Mesothelial cell of epicardium (in vitro differentiated cells): ENCODE measurements around the gene TFR2. TPM values are rescaled to one million over a fixed set of nuclear protein-coding genes. Genes with fewer than 3 reads are reported as not detected.
A peak's percentile ranks its signal among the peaks of the same experiment; 100 is the strongest.

Source experiments
- DNase-seq, 2 experiments: peaks; one replicate each; pipeline ENCODE4 v3.0.0; 2021; ENCODE audit warnings: low spot score in 2 of 2; ENCODE audit not compliant: unreplicated experiment in 2 of 2
- H3K27ac Mint-ChIP-seq: 2 replicates; pipeline ENCODE4 v1.8.0; 2021; ENCODE audit warnings: mixed read lengths
- H3K27me3 Mint-ChIP-seq: 2 replicates; pipeline ENCODE4 v1.8.0; 2021; ENCODE audit warnings: low read depth, mixed read lengths
- H3K36me3 Mint-ChIP-seq: 2 replicates; pipeline ENCODE4 v1.8.0; 2021; ENCODE audit warnings: mixed read lengths
- H3K4me1 Mint-ChIP-seq: 2 replicates; pipeline ENCODE4 v1.8.0; 2021; ENCODE audit warnings: mixed read lengths
- H3K4me3 Mint-ChIP-seq: 2 replicates; pipeline ENCODE4 v1.8.0; 2021; ENCODE audit warnings: mild to moderate bottlenecking, moderate library complexity, mixed read lengths
- H3K9me3 Mint-ChIP-seq: 2 replicates; pipeline ENCODE4 v1.8.0; 2021; ENCODE audit warnings: mixed read lengths
- total RNA-seq: library from RNA; stranded (reverse); gene quantifications from 3 replicates; pipeline ENCODE4 v1.2.1, GENCODE V29; 2021
- TF ChIP-seq, protein P1 (sequence below): fragments of 200-600 bp; sonication (generic); IDR thresholded peaks from one replicate; pipeline ENCODE4 v1.5.0; 2021; ENCODE audit warnings: antibody characterized with exemption; ENCODE audit not compliant: unreplicated experiment

TFR2 gene
- total RNA-seq, 1 donor from 2014 or later = 0.54 TPM

GRCh38 chr7:100676501-100677306 is 35.4 kb upstream of the TFR2 start:
- H3K27ac Mint-ChIP-seq = peak overlapping the region; percentile 91
- H3K4me1 Mint-ChIP-seq = peaks cover 22% of the 10 kb centered on the region
- H3K9me3 Mint-ChIP-seq = no peaks in the 10 kb centered on the region
- no peak for DNase-seq
- peaks cover 2% of the 10 kb centered on the region for H3K27me3 Mint-ChIP-seq
- TF ChIP-seq, protein P1, sequence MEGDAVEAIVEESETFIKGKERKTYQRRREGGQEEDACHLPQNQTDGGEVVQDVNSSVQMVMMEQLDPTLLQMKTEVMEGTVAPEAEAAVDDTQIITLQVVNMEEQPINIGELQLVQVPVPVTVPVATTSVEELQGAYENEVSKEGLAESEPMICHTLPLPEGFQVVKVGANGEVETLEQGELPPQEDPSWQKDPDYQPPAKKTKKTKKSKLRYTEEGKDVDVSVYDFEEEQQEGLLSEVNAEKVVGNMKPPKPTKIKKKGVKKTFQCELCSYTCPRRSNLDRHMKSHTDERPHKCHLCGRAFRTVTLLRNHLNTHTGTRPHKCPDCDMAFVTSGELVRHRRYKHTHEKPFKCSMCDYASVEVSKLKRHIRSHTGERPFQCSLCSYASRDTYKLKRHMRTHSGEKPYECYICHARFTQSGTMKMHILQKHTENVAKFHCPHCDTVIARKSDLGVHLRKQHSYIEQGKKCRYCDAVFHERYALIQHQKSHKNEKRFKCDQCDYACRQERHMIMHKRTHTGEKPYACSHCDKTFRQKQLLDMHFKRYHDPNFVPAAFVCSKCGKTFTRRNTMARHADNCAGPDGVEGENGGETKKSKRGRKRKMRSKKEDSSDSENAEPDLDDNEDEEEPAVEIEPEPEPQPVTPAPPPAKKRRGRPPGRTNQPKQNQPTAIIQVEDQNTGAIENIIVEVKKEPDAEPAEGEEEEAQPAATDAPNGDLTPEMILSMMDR = no peak
- H3K4me3 Mint-ChIP-seq = peak overlapping the region; percentile 68
- H3K36me3 Mint-ChIP-seq = peaks cover 9% of the 10 kb centered on the region

GRCh38 chr7:100675581-100676350 is 34.4 kb upstream of the TFR2 start:
- Mint-ChIP-seq H3K9me3 (no peaks in the 10 kb centered on the region), H3K27ac (peak overlapping the region; percentile 91), H3K27me3 (peaks cover 6% of the 10 kb centered on the region), H3K36me3 (peaks cover 9% of the 10 kb centered on the region), H3K4me3 (peak overlapping the region; percentile 75), H3K4me1 (peaks cover 22% of the 10 kb centered on the region)
- peak; percentile 59 to 76 for DNase-seq
- TF ChIP-seq, protein P1 = no peak

- Mint-ChIP-seq H3K4me3 (peak overlapping the region; percentile 95), H3K36me3 (peaks cover 9% of the 10 kb centered on the region), H3K9me3 (no peaks in the 10 kb centered on the region), H3K4me1 (peaks cover 20% of the 10 kb centered on the region), H3K27ac (no peak overlapping the region), H3K27me3 (peaks cover 9% of the 10 kb centered on the region)
- TF ChIP-seq, protein P1 = no peak
- DNase-seq = peak in 1 of 2 experiments; percentile 60
These were observed 33.7 kb upstream of the TFR2 start for GRCh38 chr7:100675105-100675451.

- peaks cover 13% of the 10 kb centered on the region for H3K27me3 Mint-ChIP-seq
- no peaks in the 10 kb centered on the region for H3K9me3 Mint-ChIP-seq
- H3K4me1 Mint-ChIP-seq = peaks cover 20% of the 10 kb centered on the region
- TF ChIP-seq, protein P1 = no peak
- peak overlapping the region; percentile 97 for H3K27ac Mint-ChIP-seq
- peak in 1 of 2 experiments; percentile 54 for DNase-seq
- peaks cover 9% of the 10 kb centered on the region for H3K36me3 Mint-ChIP-seq
- H3K4me3 Mint-ChIP-seq = peak overlapping the region; percentile 95
These were observed 33.2 kb upstream of the TFR2 start for GRCh38 chr7:100674411-100675104.

GRCh38 chr7:100673942-100674410 is 32.6 kb upstream of the TFR2 start:
- H3K4me3 Mint-ChIP-seq = peak overlapping the region; percentile 95
- peaks cover 16% of the 10 kb centered on the region for H3K4me1 Mint-ChIP-seq
- no peaks in the 10 kb centered on the region for H3K9me3 Mint-ChIP-seq
- TF ChIP-seq, protein P1 = no peak
- H3K27ac Mint-ChIP-seq = peak overlapping the region; percentile 97
- DNase-seq = no peak
- peaks cover 5% of the 10 kb centered on the region for H3K36me3 Mint-ChIP-seq
- peaks cover 16% of the 10 kb centered on the region for H3K27me3 Mint-ChIP-seq
